ENCODE results near the gene SOAT1.
"Not testable (repeated sequence)": the region's sequence is repeated elsewhere in the genome, so short reads cannot be mapped to it uniquely, and the experiment has no call there.

SOAT1 gene

GRCh38 chr1:179293340-179294327 lies at the start of gene SOAT1:
Gene SOAT1 (plus strand): TSS chr1:179293797. CDS start chr1:179302685, 8,888 bp downstream.
- DNase-seq, result peak; percentile 86 to 89

- DNase-seq, result not testable (repeated sequence)
Observed at GRCh38 chr1:179245426-179245825, 48.2 kb upstream of the SOAT1 start.

- DNase-seq, result no peak
Observed at GRCh38 chr1:179247923-179248322, 45.7 kb upstream of the SOAT1 start.

GRCh38 chr1:179251675-179252074 lies 41.9 kb upstream of the SOAT1 start:
- peak in 1 of 2 donors; percentile 26 for DNase-seq

GRCh38 chr1:179252606-179253005 lies 41.0 kb upstream of the SOAT1 start:
- DNase-seq, result no peak

- no peak for DNase-seq
Observed at GRCh38 chr1:179253286-179253972, 40.2 kb upstream of the SOAT1 start.

- DNase-seq, result no peak
Observed at GRCh38 chr1:179262183-179262582, 31.4 kb upstream of the SOAT1 start.

GRCh38 chr1:179263121-179263520 lies 30.5 kb upstream of the SOAT1 start:
- no peak for DNase-seq

- no peak for DNase-seq
Observed at GRCh38 chr1:179264507-179264906, 29.1 kb upstream of the SOAT1 start.

- DNase-seq, result no peak
Observed at GRCh38 chr1:179269071-179269470, 24.5 kb upstream of the SOAT1 start.

- DNase-seq, result not testable (repeated sequence)
Observed at GRCh38 chr1:179274424-179274823, 19.2 kb upstream of the SOAT1 start.

- DNase-seq, result no peak
Observed at GRCh38 chr1:179278920-179279319, 14.7 kb upstream of the SOAT1 start.

GRCh38 chr1:179283992-179284391 lies 9.6 kb upstream of the SOAT1 start:
- DNase-seq, result no peak

GRCh38 chr1:179287946-179288345 lies 5.7 kb upstream of the SOAT1 start:
- DNase-seq, result no peak

GRCh38 chr1:179288977-179289376 lies 4.6 kb upstream of the SOAT1 start:
- no peak for DNase-seq

- DNase-seq, result no peak
Observed at GRCh38 chr1:179295164-179295755, 1.7 kb downstream of the SOAT1 start.

GRCh38 chr1:179296356-179297104 lies 2.9 kb downstream of the SOAT1 start:
- no peak for DNase-seq

GRCh38 chr1:179297105-179297378 lies 3.4 kb downstream of the SOAT1 start:
- no peak for DNase-seq

GRCh38 chr1:179298952-179299351 lies 5.4 kb downstream of the SOAT1 start:
- DNase-seq, result no peak

- DNase-seq, result no peak
Observed at GRCh38 chr1:179300112-179300511, 6.5 kb downstream of the SOAT1 start.

GRCh38 chr1:179302070-179302469 lies 8.5 kb downstream of the SOAT1 start:
- no peak for DNase-seq

GRCh38 chr1:179303200-179303785 lies 9.7 kb downstream of the SOAT1 start:
- DNase-seq, result no peak

GRCh38 chr1:179305450-179305849 lies 11.9 kb downstream of the SOAT1 start:
- DNase-seq, result no peak

All from hippocampal formation (tissue), 2 donors.